Pericardium fibroblast (primary cell): ENCODE data around the gene CDH1. TPM values are rescaled to one million over a fixed set of nuclear protein-coding genes. Genes with fewer than 3 reads are reported as not detected.

Experiments
- total RNA-seq: library from RNA; depleted of rRNA; stranded (reverse); fragments of >200 nt; gene quantifications from 2 replicates; pipeline ENCODE4 v1.2.3, GENCODE V29; 2015

Gene CDH1
- not detected in 2 replicates for total RNA-seq

GRCh38 chr16:68737046-68737729 lies at the start of gene CDH1:
CDH1 (plus strand) TSS chr16:68737292; CDS start chr16:68737416, 124 bp downstream.

GRCh38 chr16:68843482-68844210 lies 106.6 kb downstream of the CDH1 start, which contains the start of gene TANGO6:
TANGO6 (plus strand) TSS chr16:68843531; CDS start chr16:68843618, 87 bp downstream.

Other genes starting within 250 kb of the CDH1 start
- 20.7 and 25.0 TPM in 2 replicates for gene ZFP90, start 198.0 kb upstream of the CDH1 start, total RNA-seq
- 0.17 and 0.47 TPM in 2 replicates for gene CDH3, start 92.0 kb upstream of the CDH1 start, total RNA-seq
- gene TANGO6, start 106.2 kb downstream of the CDH1 start, total RNA-seq, result 9.3 and 14.3 TPM in 2 replicates